ENCODE measurements around the gene DESI1.
A peak's percentile ranks its signal among the peaks of the same experiment; 100 is the strongest.
"Not testable (repeated sequence)": the region's sequence is repeated elsewhere in the genome, so short reads cannot be mapped to it uniquely, and the experiment has no call there.

The DESI1 gene

GRCh38 chr22:41595703-41596102 is 25.1 kb downstream of the DESI1 start:
- no peak for DNase-seq (ENCODE audit: extremely low spot score)
- no peak for TF ChIP-seq CTCF (IDR thresholded peaks at IDR 0.05; ENCODE audit: control extremely low read depth, extremely low read depth, low read depth, missing control alignments)
- POLR2A ChIA-PET = no interaction called here
- CTCF ChIA-PET = interaction anchor here (1.2 kb wide), 1 partner anchor 25 kb away, joined by 3 read pairs; no protein-coding TSS in a partner anchor

- POLR2A ChIA-PET; DNase-seq (ENCODE audit: extremely low spot score): not testable (repeated sequence)
- CTCF ChIA-PET = interaction anchor here (1.2 kb wide), 1 partner anchor 36 kb away, joined by 3 read pairs; no protein-coding TSS in a partner anchor
Measured at GRCh38 chr22:41593336-41593960, 27.4 kb downstream of the DESI1 start.

GRCh38 chr22:41589391-41590241 is 31.2 kb downstream of the DESI1 start, which contains the start of gene PMM1:
TSS of gene PMM1 (minus strand) at chr22:41589840. CDS start at chr22:41589805, 35 bp downstream.
- no peak for TF ChIP-seq CTCF (IDR thresholded peaks at IDR 0.05; ENCODE audit: control extremely low read depth, extremely low read depth, low read depth, missing control alignments)
- POLR2A ChIA-PET = interaction anchor here (0.5 to 1.7 kb wide), 12 partner anchors 11 to 1009 kb away, joined by 3 to 8 read pairs (median 4); partner anchors contain the start of genes DESI1, RANGAP1, TEF and TOB2
- CTCF ChIA-PET = interaction anchor here (0.6 to 2.2 kb wide), 14 partner anchors 9 to 393 kb away, joined by 3 to 7 read pairs (median 4); no protein-coding TSS in a partner anchor
- peak; percentile 99 for DNase-seq (ENCODE audit: extremely low spot score)

- CTCF ChIA-PET = no interaction called here
- POLR2A ChIA-PET = no interaction called here
- no peak for TF ChIP-seq CTCF (IDR thresholded peaks at IDR 0.05; ENCODE audit: control extremely low read depth, extremely low read depth, low read depth, missing control alignments)
- no peak for DNase-seq (ENCODE audit: extremely low spot score)
Measured at GRCh38 chr22:41587347-41587723, 33.5 kb downstream of the DESI1 start.

GRCh38 chr22:41585898-41586297 is 34.9 kb downstream of the DESI1 start:
- TF ChIP-seq CTCF (IDR thresholded peaks at IDR 0.05; ENCODE audit: control extremely low read depth, extremely low read depth, low read depth, missing control alignments) = no peak
- POLR2A ChIA-PET = interaction anchor here (0.5 to 1.0 kb wide), 2 partner anchors 85 to 286 kb away, joined by 3 to 8 read pairs; no protein-coding TSS in a partner anchor
- no peak for DNase-seq (ENCODE audit: extremely low spot score)
- CTCF ChIA-PET = no interaction called here

- CTCF ChIA-PET = no interaction called here
Measured at GRCh38 chr22:41584881-41585280, 36.0 kb downstream of the DESI1 start.

More at GRCh38 chr22:41584881-41585280, 36.0 kb downstream of the DESI1 start:
- POLR2A ChIA-PET = no interaction called here
- TF ChIP-seq CTCF (IDR thresholded peaks at IDR 0.05; ENCODE audit: control extremely low read depth, extremely low read depth, low read depth, missing control alignments) = no peak
- no peak for DNase-seq (ENCODE audit: extremely low spot score)

Data from GM10248 (cell line).